Measurements from ENCODE around the gene HAUS5.
"Not testable (repeated sequence)": the region's sequence is repeated elsewhere in the genome, so short reads cannot be mapped to it uniquely, and the experiment has no call there.

Gene HAUS5

DNA sequence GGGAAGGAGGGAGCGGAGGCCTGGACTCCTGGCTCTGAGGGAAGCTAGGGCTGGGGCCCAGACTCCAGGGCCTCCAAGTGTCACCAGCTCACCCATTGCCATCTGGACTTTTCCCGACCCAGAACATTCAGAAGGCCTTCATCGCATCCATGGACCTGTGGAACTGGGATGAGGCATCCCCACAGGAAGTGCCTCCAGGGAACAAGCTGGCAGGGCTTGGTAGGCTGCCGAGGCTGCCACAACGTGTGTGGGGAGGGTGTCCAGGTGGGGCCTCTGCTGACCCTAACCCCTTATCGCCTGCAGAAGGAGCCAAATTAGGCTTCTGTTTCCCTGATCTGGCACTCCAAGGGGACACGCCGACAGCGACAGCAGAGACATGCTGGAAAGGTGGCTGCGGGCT lies 29.8 kb downstream of the HAUS5 start:
- H3K27ac ChIP-seq (ENCODE audit: low read length) = no peak overlapping the region

DNA sequence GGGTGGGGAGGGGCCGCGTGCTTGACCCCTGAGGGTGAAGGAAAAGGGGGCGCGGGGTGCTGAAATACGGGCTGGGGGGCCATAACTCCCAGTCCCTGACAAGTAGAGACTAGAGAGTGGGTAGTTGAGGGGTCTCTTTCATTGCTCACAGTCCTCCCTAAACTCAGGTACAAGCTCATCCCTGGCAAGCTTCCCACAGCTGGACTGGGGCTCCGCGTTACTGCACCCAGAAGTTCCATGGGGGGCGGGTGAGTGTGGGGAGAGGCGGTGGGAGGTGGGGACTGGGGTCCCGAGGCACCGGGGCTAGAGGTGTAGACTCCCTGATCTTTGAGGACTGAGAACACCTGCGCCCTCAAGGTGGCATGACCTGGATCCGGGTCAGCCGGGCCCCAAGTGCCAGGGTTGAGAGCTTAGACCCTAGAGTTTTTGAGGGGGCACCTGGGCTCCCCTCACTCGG lies 30.3 kb downstream of the HAUS5 start:
- H3K4me1 ChIP-seq (ENCODE audit: control insufficient read depth, insufficient read depth, low read length) = peaks cover 17% of the 10 kb centered on the region
- H3K9ac ChIP-seq (ENCODE audit: low read length in 2 of 2) = peak overlapping the region; percentile 62 to 67

More for the DNA sequence above, 29.8 kb downstream of the HAUS5 start:
- H3K4me3 ChIP-seq (ENCODE audit: low read length in 2 of 2) = no peak overlapping the region
- peaks cover 14% of the 10 kb centered on the region for H3K4me1 ChIP-seq (ENCODE audit: control insufficient read depth, insufficient read depth, low read length)
- peaks cover 4 to 6% of the 10 kb centered on the region in 2 donors for H3K36me3 ChIP-seq (ENCODE audit: control insufficient read depth in 2 of 2, insufficient read depth in 2 of 2, low read length in 2 of 2)
- no peaks in the 10 kb centered on the region for H3K9me3 ChIP-seq (ENCODE audit: control insufficient read depth in 2 of 2, low read length in 2 of 2)
- H3K27me3 ChIP-seq (ENCODE audit: control insufficient read depth in 1 of 2, insufficient read depth in 2 of 2, low read length in 2 of 2) = no peaks in the 10 kb centered on the region
- H3K9ac ChIP-seq (ENCODE audit: low read length in 2 of 2) = no peak overlapping the region

DNA sequence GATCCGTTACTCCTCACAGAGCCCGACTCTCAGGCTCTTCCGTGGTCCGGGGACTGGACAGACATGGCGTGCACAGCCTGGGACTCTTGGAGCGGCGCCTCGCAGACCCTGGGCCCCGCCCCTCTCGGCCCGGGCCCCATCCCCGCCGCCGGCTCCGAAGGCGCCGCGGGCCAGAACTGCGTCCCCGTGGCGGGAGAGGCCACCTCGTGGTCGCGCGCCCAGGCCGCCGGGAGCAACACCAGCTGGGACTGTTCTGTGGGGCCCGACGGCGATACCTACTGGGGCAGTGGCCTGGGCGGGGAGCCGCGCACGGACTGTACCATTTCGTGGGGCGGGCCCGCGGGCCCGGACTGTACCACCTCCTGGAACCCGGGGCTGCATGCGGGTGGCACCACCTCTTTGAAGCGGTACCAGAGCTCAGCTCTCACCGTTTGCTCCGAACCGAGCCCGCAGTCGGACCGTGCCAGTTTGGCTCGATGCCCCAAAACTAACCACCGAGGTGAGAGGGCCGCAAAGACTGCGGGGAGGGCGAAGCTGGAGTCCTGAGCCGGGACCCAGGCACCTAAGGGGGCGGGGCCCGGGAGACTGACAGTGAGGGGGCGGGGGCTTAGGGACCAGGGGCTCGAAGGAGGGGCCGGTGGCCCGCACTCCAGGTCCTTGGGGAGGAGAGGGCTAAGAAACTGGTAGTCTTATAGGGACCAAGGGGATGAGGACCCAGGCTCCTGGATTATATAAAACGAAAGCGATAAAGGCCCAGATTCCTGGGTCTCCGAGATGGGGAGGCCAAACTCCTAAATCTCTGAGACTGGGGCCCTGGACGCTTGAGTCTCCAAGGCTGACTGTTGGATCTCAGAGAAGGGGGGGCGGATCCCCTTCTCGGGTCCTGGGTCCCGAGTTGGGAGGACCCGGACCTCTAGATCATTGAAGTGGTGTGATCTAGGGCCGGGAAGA lies 31.0 kb downstream of the HAUS5 start:
- H3K9ac ChIP-seq (ENCODE audit: low read length in 2 of 2) = peak overlapping the region; percentile 67 to 71
- H3K9me3 ChIP-seq (ENCODE audit: control insufficient read depth in 2 of 2, low read length in 2 of 2) = no peaks in the 10 kb centered on the region
- H3K4me3 ChIP-seq (ENCODE audit: low read length in 2 of 2) = peak overlapping the region; percentile 79 to 81
- peaks cover 20% of the 10 kb centered on the region for H3K4me1 ChIP-seq (ENCODE audit: control insufficient read depth, insufficient read depth, low read length)
- H3K36me3 ChIP-seq (ENCODE audit: control insufficient read depth in 2 of 2, insufficient read depth in 2 of 2, low read length in 2 of 2) = no peaks in the 10 kb centered on the region
- H3K27ac ChIP-seq (ENCODE audit: low read length) = peak overlapping the region; percentile 80
- H3K27me3 ChIP-seq (ENCODE audit: control insufficient read depth in 1 of 2, insufficient read depth in 2 of 2, low read length in 2 of 2) = no peaks in the 10 kb centered on the region

More for the DNA sequence above, 30.3 kb downstream of the HAUS5 start:
- peaks cover 0 to 3% of the 10 kb centered on the region in 2 donors for H3K36me3 ChIP-seq (ENCODE audit: control insufficient read depth in 2 of 2, insufficient read depth in 2 of 2, low read length in 2 of 2)
- H3K27me3 ChIP-seq (ENCODE audit: control insufficient read depth in 1 of 2, insufficient read depth in 2 of 2, low read length in 2 of 2) = no peaks in the 10 kb centered on the region
- H3K9me3 ChIP-seq (ENCODE audit: control insufficient read depth in 2 of 2, low read length in 2 of 2) = no peaks in the 10 kb centered on the region
- peak overlapping the region; percentile 79 to 81 for H3K4me3 ChIP-seq (ENCODE audit: low read length in 2 of 2)
- no peak overlapping the region for H3K27ac ChIP-seq (ENCODE audit: low read length)

DNA sequence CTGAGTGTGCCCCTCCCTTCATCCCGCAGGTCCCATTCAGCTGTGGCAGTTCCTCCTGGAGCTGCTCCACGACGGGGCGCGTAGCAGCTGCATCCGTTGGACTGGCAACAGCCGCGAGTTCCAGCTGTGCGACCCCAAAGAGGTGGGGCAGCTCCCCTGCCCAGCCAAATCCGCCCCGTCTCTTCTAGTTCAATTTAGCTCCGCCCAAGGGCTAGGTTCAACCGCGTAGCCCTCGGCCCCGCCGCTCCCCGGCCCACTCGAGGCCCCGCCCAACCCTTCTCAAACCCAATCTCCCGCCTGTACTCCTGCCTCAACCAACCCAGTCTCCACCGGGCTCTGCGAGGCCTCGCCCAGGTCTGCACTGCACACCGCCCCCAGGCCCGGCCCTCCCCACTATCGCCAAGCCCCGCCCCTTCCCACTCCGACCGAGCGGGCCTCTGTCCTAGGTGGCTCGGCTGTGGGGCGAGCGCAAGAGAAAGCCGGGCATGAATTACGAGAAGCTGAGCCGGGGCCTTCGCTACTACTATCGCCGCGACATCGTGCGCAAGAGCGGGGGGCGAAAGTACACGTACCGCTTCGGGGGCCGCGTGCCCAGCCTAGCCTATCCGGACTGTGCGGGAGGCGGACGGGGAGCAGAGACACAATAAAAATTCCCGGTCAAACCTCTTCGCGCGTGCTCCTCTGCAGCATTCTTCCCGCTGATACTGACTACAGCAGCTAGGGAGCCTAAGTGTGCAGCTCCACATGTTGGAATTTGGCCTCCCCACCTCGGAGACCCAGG lies 31.9 kb downstream of the HAUS5 start:
- Histone ChIP-seq H3K27ac (ENCODE audit: low read length) (peak overlapping the region; percentile 80), H3K9ac (ENCODE audit: low read length in 2 of 2) (peak overlapping the region; percentile 67 to 71), H3K4me3 (ENCODE audit: low read length in 2 of 2) (peak overlapping the region; percentile 79 to 81), H3K9me3 (ENCODE audit: control insufficient read depth in 2 of 2, low read length in 2 of 2) (no peaks in the 10 kb centered on the region), H3K27me3 (ENCODE audit: control insufficient read depth in 1 of 2, insufficient read depth in 2 of 2, low read length in 2 of 2) (no peaks in the 10 kb centered on the region), H3K36me3 (ENCODE audit: control insufficient read depth in 2 of 2, insufficient read depth in 2 of 2, low read length in 2 of 2) (no peaks in the 10 kb centered on the region), H3K4me1 (ENCODE audit: control insufficient read depth, insufficient read depth, low read length) (peaks cover 29% of the 10 kb centered on the region)

DNA sequence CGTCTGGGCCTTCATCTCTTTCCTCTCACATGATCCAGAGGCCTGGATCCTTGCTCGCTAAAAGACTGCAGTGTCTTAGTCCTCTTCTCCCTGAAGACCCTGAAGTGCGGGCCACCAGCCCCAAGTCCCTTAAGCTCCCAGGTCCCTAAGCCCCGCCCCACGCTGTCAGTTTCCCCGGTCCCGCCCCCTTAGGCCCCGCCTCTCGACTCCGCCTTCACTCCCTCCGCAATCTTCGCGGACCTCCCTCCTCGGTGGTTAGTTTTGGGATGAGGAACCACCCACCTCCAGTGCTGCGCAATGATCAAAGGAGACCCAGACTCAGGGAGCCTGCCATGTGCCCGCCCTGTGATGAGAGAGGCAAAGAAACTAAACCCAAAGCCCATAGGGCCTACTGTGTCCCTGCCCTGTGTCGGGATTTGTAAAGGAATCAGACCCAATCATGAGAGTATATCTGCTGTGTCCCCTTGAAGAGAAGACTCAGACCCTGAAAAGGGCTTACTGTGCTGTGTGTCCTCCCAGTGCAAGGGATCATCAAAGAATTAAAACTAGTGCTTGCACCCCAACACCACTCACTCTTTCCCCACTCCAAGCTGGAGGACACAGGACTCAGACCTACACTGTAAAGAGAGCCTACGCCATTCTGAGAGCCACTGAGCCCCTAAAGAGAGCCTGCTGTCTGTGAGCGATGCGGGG lies 32.6 kb downstream of the HAUS5 start:
- H3K27me3 ChIP-seq (ENCODE audit: control insufficient read depth in 1 of 2, insufficient read depth in 2 of 2, low read length in 2 of 2) = no peaks in the 10 kb centered on the region
- H3K9ac ChIP-seq (ENCODE audit: low read length in 2 of 2) = peak overlapping the region; percentile 51 to 55
- no peaks in the 10 kb centered on the region for H3K9me3 ChIP-seq (ENCODE audit: control insufficient read depth in 2 of 2, low read length in 2 of 2)
- H3K4me3 ChIP-seq (ENCODE audit: low read length in 2 of 2) = peak overlapping the region; percentile 79 to 81
- H3K4me1 ChIP-seq (ENCODE audit: control insufficient read depth, insufficient read depth, low read length) = peaks cover 33% of the 10 kb centered on the region
- H3K27ac ChIP-seq (ENCODE audit: low read length) = peak overlapping the region; percentile 80
- H3K36me3 ChIP-seq (ENCODE audit: control insufficient read depth in 2 of 2, insufficient read depth in 2 of 2, low read length in 2 of 2) = no peaks in the 10 kb centered on the region

DNA sequence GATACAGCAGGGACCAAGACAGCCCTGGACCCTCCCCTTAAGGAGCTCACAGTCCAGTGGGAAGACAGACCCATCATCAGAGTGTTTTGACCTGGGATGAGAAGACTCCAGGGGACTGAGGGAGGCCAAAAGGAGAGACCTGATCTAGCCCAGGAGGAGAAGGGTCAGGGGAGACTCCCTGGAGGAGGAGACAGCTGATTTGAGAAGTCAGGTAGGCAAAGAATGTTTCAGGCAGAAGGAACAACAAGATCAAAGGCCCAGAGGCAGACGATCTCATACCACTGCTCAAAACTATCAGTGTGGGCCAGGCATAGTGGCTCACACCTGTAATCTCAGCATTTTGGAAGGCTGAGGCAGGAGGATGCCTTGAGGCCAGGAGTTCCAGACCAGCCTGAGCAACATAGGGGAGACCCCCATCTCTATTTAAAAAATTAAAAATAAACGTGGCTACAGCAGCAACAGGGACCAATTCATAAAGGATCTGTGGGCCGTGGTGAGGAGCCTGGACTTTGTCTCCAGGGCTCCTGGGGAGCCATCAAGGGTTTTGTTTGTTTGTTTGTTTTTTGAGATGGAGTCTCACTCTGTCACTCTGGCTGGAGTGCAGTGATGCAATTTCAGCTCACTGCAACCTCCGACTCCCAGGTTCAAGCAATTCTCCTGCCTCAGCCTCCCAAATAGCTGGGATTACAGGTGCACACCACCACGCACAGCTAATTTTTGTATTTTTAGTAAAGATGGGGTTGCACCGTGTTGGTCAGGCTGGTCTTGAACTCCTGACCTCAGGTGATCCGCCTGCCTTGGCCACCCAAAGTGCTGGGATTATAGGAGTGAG lies 33.4 kb downstream of the HAUS5 start:
- Histone ChIP-seq H3K9ac (ENCODE audit: low read length in 2 of 2) (peak overlapping the region in 1 of 2 donors; percentile 55), H3K4me3 (ENCODE audit: low read length in 2 of 2) (peak overlapping the region; percentile 79 to 81), H3K9me3 (ENCODE audit: control insufficient read depth in 2 of 2, low read length in 2 of 2) (no peaks in the 10 kb centered on the region), H3K4me1 (ENCODE audit: control insufficient read depth, insufficient read depth, low read length) (peaks cover 33% of the 10 kb centered on the region), H3K36me3 (ENCODE audit: control insufficient read depth in 2 of 2, insufficient read depth in 2 of 2, low read length in 2 of 2) (no peaks in the 10 kb centered on the region), H3K27ac (ENCODE audit: low read length) (peak overlapping the region; percentile 80), H3K27me3 (ENCODE audit: control insufficient read depth in 1 of 2, insufficient read depth in 2 of 2, low read length in 2 of 2) (no peaks in the 10 kb centered on the region)

DNA sequence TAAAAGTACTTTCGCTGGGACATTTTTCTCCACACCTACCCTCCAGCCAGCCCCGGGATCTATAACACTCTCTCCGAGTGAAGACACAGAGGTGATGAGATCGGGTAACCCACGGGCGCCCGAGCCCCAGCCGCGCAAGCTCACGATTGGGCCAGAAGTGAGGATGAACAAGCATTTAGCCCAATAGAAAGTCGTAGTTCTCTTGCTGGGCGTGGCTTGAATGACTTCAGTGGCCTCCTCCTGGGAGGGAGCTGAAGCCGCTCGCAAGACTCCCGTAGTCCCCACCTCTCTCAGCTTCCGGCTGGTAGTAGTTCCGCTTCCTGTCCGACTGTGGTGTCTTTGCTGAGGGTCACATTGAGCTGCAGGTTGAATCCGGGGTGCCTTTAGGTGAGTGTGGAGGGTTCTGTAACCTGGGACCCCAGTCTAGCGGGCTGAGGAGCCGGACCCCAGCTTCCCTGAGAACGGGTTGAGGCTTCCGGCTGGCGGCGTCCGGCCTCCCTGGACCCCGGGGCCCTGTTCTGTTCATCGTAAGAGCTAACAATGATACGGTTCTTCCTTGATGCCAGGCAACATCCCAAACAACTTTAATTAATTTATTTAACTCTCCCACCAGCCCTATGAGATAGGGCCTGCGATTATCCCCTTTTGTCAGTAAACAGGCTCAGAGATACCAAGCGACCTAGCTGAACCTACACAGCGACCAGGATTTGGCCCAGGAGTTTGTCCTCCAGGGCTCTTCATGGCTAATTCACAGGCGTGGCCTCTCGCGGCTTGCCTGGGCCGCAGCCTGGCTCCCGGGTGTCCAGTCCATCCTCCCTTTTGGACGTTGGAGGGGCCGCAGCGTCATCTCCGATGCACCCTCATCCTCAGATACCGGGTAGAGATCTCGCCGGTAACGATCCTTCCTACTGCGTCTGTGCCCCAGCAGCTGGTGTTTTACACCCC lies 35.8 kb downstream of the HAUS5 start, which contains the start of gene COX6B1:
COX6B1 (plus strand) TSS at position 307 of the 945 bp plus-strand sequence. CDS start 2,921 bp downstream, outside the sequence.
- H3K4me3 ChIP-seq (ENCODE audit: low read length in 2 of 2) = peak within 1 kb of the TSS; percentile 81 to 95
- no peaks in the 10 kb centered on the region for H3K9me3 ChIP-seq (ENCODE audit: control insufficient read depth in 2 of 2, low read length in 2 of 2)
- no peaks in the 10 kb centered on the region for H3K27me3 ChIP-seq (ENCODE audit: control insufficient read depth in 1 of 2, insufficient read depth in 2 of 2, low read length in 2 of 2)
- H3K4me1 ChIP-seq (ENCODE audit: control insufficient read depth, insufficient read depth, low read length) = peaks cover 32% of the 10 kb centered on the region
- H3K36me3 ChIP-seq (ENCODE audit: control insufficient read depth in 2 of 2, insufficient read depth in 2 of 2, low read length in 2 of 2) = peaks cover 4 to 5% of the 10 kb centered on the region in 2 donors
- peak within 1 kb of the TSS; percentile 86 for H3K27ac ChIP-seq (ENCODE audit: low read length)
- peak within 1 kb of the TSS; percentile 89 to 95 for H3K9ac ChIP-seq (ENCODE audit: low read length in 2 of 2)

DNA sequence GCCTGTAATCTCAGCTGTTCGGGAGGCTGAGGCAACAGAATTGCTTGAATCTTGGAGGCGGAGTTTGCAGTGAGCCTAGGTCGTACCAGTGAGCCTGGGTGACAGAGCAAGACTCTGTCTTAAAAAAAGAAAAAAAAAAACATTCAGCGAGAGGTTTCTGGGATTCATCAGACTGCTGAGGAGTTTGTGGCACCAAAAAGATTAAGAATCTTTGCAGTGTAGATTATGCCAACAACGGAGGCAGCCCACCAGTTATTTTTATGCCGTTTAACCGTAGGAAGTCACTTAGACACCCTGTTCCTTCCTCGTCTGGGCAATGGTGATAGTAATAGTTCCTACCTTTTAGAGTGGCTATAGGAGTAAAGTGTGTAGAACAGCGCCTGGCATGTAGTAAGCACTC lies 38.0 kb downstream of the HAUS5 start:
- Histone ChIP-seq H3K27me3 (ENCODE audit: control insufficient read depth in 1 of 2, insufficient read depth in 2 of 2, low read length in 2 of 2) (no peaks in the 10 kb centered on the region), H3K4me1 (ENCODE audit: control insufficient read depth, insufficient read depth, low read length) (peaks cover 19% of the 10 kb centered on the region), H3K9ac (ENCODE audit: low read length in 2 of 2) (peak overlapping the region in 1 of 2 donors; percentile 21), H3K4me3 (ENCODE audit: low read length in 2 of 2) (no peak overlapping the region), H3K27ac (ENCODE audit: low read length) (no peak overlapping the region), H3K36me3 (ENCODE audit: control insufficient read depth in 2 of 2, insufficient read depth in 2 of 2, low read length in 2 of 2) (peaks cover 13 to 22% of the 10 kb centered on the region in 2 donors), H3K9me3 (ENCODE audit: control insufficient read depth in 2 of 2, low read length in 2 of 2) (no peaks in the 10 kb centered on the region)

DNA sequence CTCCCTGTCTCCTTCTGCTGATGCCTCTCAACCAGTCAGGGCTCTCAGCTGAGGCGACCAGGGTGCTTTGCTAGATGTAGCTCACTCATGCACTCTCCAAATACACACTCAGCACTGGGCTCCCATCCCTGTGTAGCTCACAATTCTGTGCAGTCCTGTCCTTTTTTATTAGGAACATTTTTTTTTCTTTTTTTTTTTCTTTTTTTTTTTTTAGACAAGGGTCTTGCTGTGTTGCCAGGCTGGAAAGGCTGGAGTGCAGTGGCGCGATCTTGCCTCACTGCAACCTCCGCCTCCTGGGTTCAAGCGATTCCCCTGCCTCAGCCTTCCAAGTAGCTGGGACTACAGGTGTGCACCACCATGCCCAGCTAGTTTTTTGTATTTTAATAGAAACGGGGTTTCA lies 42.3 kb downstream of the HAUS5 start:
- peaks cover 34 to 46% of the 10 kb centered on the region in 2 donors for H3K36me3 ChIP-seq (ENCODE audit: control insufficient read depth in 2 of 2, insufficient read depth in 2 of 2, low read length in 2 of 2)
- H3K4me3 ChIP-seq (ENCODE audit: low read length in 2 of 2); H3K27ac ChIP-seq (ENCODE audit: low read length); H3K9me3 ChIP-seq (ENCODE audit: control insufficient read depth in 2 of 2, low read length in 2 of 2); H3K4me1 ChIP-seq (ENCODE audit: control insufficient read depth, insufficient read depth, low read length); H3K9ac ChIP-seq (ENCODE audit: low read length in 2 of 2); H3K27me3 ChIP-seq (ENCODE audit: control insufficient read depth in 1 of 2, insufficient read depth in 2 of 2, low read length in 2 of 2): not testable (repeated sequence)
